ENCODE measurements around the gene OR2T8. TPM values are rescaled to one million over a fixed set of nuclear protein-coding genes. Genes with fewer than 3 reads are reported as not detected.

Gene OR2T8
- total RNA-seq, 2 donors from 2014 or later: not detected

DNA sequence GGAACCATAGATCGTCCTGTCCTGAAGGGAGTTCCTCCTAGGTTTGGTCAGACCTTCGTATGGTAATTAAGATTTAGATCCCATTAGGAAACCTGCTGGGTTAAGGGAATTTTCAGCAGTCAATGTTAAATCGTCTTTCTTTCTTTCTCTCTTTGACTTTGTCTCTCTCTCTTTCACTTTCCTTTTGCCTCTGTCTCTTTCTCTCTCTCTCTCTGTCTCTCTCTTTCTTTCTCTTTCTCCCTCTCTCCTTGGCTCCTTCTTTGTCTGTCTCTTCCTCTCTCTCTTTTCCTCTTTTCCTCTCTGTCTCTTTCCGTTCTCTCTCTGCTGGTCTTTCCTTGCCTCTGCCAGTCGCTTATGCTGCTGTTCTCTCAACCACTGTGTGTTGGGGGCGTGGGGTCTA lies 15.9 kb upstream of the OR2T8 start:
- Histone ChIP-seq H3K9me3 (no peaks in the 10 kb centered on the region), H3K36me3 (no peaks in the 10 kb centered on the region), H3K27me3 (no peaks in the 10 kb centered on the region), H3K4me1 (no peaks in the 10 kb centered on the region), H3K9ac (ENCODE audit: low read depth in 2 of 2, low read length in 2 of 2) (no peak overlapping the region), H3K4me3 (no peak overlapping the region), H3K27ac (no peak overlapping the region)
- DNase-seq: no peak
- intact Hi-C loops (cut with DNase I): no loop called here
- TF ChIP-seq, protein P1, sequence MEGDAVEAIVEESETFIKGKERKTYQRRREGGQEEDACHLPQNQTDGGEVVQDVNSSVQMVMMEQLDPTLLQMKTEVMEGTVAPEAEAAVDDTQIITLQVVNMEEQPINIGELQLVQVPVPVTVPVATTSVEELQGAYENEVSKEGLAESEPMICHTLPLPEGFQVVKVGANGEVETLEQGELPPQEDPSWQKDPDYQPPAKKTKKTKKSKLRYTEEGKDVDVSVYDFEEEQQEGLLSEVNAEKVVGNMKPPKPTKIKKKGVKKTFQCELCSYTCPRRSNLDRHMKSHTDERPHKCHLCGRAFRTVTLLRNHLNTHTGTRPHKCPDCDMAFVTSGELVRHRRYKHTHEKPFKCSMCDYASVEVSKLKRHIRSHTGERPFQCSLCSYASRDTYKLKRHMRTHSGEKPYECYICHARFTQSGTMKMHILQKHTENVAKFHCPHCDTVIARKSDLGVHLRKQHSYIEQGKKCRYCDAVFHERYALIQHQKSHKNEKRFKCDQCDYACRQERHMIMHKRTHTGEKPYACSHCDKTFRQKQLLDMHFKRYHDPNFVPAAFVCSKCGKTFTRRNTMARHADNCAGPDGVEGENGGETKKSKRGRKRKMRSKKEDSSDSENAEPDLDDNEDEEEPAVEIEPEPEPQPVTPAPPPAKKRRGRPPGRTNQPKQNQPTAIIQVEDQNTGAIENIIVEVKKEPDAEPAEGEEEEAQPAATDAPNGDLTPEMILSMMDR (IDR thresholded peaks at IDR 0.05): no peak

- TF ChIP-seq, protein P1 (IDR thresholded peaks at IDR 0.05): no peak
- no peak overlapping the region for H3K27ac ChIP-seq
- H3K9me3 ChIP-seq: no peaks in the 10 kb centered on the region
- no peak for DNase-seq
- no peaks in the 10 kb centered on the region for H3K36me3 ChIP-seq
- intact Hi-C loops (cut with DNase I): no loop called here
- no peaks in the 10 kb centered on the region for H3K4me1 ChIP-seq
- no peak overlapping the region for H3K4me3 ChIP-seq
- no peaks in the 10 kb centered on the region for H3K27me3 ChIP-seq
- no peak overlapping the region for H3K9ac ChIP-seq (ENCODE audit: low read depth in 2 of 2, low read length in 2 of 2)
Measured at GRCh38 chr1:247905181-247905580, 14.9 kb upstream of the OR2T8 start.

- no peaks in the 10 kb centered on the region for H3K27me3 ChIP-seq
- H3K9ac ChIP-seq (ENCODE audit: low read depth in 2 of 2, low read length in 2 of 2): no peak overlapping the region
- H3K27ac ChIP-seq: no peak overlapping the region
- no peaks in the 10 kb centered on the region for H3K4me1 ChIP-seq
- TF ChIP-seq, protein P1 (IDR thresholded peaks at IDR 0.05): no peak
- H3K4me3 ChIP-seq: no peak overlapping the region
- intact Hi-C loops (cut with DNase I): no loop called here
- H3K9me3 ChIP-seq: no peaks in the 10 kb centered on the region
- DNase-seq: no peak
- H3K36me3 ChIP-seq: no peaks in the 10 kb centered on the region
Measured at GRCh38 chr1:247905910-247906503, 14.0 kb upstream of the OR2T8 start.

DNA sequence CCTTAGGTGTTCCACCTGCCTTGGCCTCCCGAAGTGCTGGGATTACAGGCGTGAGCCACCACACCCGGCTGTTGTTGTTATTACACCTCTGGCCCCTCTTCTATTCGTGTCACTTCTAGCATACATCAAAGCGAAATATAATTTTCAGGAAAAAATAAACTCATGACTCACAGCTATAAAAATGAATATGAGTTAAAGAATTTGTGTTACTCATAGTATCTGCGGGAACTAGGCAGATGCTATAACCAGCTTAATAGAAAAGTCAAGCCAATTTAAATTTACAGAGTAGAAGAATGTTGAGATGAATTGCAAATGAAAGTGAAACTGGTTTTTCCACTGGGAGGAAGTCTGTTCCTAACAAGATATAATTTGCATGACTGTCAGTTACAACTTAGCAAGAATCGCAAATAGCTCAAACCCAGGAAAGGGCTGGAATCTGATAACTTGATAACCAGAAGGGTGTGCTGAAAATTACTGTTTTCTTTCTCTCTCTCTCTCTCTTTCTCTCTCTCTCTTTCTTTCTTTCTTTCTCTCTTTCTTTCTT lies 13.5 kb upstream of the OR2T8 start:
- Histone ChIP-seq H3K9me3 (no peaks in the 10 kb centered on the region), H3K4me3 (no peak overlapping the region), H3K27me3 (no peaks in the 10 kb centered on the region), H3K9ac (ENCODE audit: low read depth in 2 of 2, low read length in 2 of 2) (no peak overlapping the region), H3K27ac (no peak overlapping the region), H3K36me3 (no peaks in the 10 kb centered on the region), H3K4me1 (no peaks in the 10 kb centered on the region)
- intact Hi-C loops (cut with DNase I): no loop called here
- TF ChIP-seq, protein P1 (IDR thresholded peaks at IDR 0.05): no peak
- DNase-seq: no peak

- intact Hi-C loops (cut with DNase I): no loop called here
Measured at GRCh38 chr1:247908766-247909165, 11.3 kb upstream of the OR2T8 start.

More at GRCh38 chr1:247908766-247909165, 11.3 kb upstream of the OR2T8 start:
- DNase-seq: no peak
- H3K9ac ChIP-seq (ENCODE audit: low read depth in 2 of 2, low read length in 2 of 2): no peak overlapping the region
- H3K4me1 ChIP-seq: no peaks in the 10 kb centered on the region
- H3K36me3 ChIP-seq: no peaks in the 10 kb centered on the region
- no peak overlapping the region for H3K4me3 ChIP-seq
- TF ChIP-seq, protein P1 (IDR thresholded peaks at IDR 0.05): no peak
- H3K27me3 ChIP-seq: no peaks in the 10 kb centered on the region
- no peaks in the 10 kb centered on the region for H3K9me3 ChIP-seq
- H3K27ac ChIP-seq: no peak overlapping the region
